Panc1 (cell line): Measurements from ENCODE around the gene DZIP1.

Experiments used
- POLR2AphosphoS5 ChIP-seq: IDR thresholded peaks from 2 replicates; pipeline ENCODE4 v1.6.1; 2012; ENCODE audit warnings: mild to moderate bottlenecking, low read depth, low read length, moderate library complexity
- TF ChIP-seq, protein P1 (sequence below): fragments of 450-650 bp; IDR thresholded peaks from 2 replicates; pipeline ENCODE4 v1.5.1; 2017; ENCODE audit warnings: mild to moderate bottlenecking

DNA sequence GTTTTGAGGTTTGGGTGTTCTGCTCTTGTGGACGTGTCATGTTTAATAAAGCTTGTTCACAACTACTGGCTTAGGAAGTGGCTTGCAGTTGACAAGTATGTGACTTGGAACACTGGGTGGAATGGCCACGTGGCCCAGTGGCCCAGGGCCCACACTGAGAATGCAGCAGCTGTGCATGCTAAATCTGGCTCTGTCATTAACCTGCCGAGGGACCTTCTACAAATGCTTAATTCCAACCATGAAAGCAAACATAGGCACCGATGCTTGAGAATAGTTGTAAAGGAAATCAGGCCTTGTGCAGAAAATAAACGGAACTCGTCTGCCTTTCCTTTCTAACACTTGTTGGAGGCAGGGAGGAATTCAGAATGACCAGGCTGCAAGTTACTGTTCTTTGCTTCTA is 103.6 kb downstream of the DZIP1 start:
- no peak for TF ChIP-seq POLR2AphosphoS5
- TF ChIP-seq, protein P1, sequence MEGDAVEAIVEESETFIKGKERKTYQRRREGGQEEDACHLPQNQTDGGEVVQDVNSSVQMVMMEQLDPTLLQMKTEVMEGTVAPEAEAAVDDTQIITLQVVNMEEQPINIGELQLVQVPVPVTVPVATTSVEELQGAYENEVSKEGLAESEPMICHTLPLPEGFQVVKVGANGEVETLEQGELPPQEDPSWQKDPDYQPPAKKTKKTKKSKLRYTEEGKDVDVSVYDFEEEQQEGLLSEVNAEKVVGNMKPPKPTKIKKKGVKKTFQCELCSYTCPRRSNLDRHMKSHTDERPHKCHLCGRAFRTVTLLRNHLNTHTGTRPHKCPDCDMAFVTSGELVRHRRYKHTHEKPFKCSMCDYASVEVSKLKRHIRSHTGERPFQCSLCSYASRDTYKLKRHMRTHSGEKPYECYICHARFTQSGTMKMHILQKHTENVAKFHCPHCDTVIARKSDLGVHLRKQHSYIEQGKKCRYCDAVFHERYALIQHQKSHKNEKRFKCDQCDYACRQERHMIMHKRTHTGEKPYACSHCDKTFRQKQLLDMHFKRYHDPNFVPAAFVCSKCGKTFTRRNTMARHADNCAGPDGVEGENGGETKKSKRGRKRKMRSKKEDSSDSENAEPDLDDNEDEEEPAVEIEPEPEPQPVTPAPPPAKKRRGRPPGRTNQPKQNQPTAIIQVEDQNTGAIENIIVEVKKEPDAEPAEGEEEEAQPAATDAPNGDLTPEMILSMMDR: no peak
